ENCODE data around the gene SLC2A10.

GRCh38 chr20:46749147-46749546 is 39.7 kb downstream of the SLC2A10 start:
- TF ChIP-seq CTCF (IDR thresholded peaks at IDR 0.05) (no peak), POLR2A (IDR thresholded peaks at IDR 0.05) (no peak)

Data from gastroesophageal sphincter (tissue), 3 donors.